GM19324 (cell line): ENCODE measurements around the gene SELENOF.
"Not testable (repeated sequence)": the region's sequence is repeated elsewhere in the genome, so short reads cannot be mapped to it uniquely, and the experiment has no call there.

Experiments
- ATAC-seq: cut with Tn5 transposase; IDR thresholded peaks from one replicate; pipeline ENCODE4 v1.9.1; 2021; ENCODE audit warnings: mild to moderate bottlenecking, moderate library complexity; ENCODE audit not compliant: unreplicated experiment, low FRiP score

SELENOF gene

GRCh38 chr1:86821956-86822355 lies 92.0 kb downstream of the SELENOF start:
- ATAC-seq = no peak

GRCh38 chr1:86819970-86820369 lies 94.0 kb downstream of the SELENOF start:
- ATAC-seq = not testable (repeated sequence)

GRCh38 chr1:86817246-86817826 lies 96.6 kb downstream of the SELENOF start:
- ATAC-seq = not testable (repeated sequence)

- not testable (repeated sequence) for ATAC-seq
Measured at GRCh38 chr1:86814118-86814517, 99.8 kb downstream of the SELENOF start.
